ENCODE results near the gene STX7. TPM values are rescaled to one million over a fixed set of nuclear protein-coding genes. Genes with fewer than 3 reads are reported as not detected.

STX7 gene
- total and polyA plus RNA-seq, 9 donors: 21.3 to 57.2 (median 44.0) TPM

- TF ChIP-seq, protein P1, sequence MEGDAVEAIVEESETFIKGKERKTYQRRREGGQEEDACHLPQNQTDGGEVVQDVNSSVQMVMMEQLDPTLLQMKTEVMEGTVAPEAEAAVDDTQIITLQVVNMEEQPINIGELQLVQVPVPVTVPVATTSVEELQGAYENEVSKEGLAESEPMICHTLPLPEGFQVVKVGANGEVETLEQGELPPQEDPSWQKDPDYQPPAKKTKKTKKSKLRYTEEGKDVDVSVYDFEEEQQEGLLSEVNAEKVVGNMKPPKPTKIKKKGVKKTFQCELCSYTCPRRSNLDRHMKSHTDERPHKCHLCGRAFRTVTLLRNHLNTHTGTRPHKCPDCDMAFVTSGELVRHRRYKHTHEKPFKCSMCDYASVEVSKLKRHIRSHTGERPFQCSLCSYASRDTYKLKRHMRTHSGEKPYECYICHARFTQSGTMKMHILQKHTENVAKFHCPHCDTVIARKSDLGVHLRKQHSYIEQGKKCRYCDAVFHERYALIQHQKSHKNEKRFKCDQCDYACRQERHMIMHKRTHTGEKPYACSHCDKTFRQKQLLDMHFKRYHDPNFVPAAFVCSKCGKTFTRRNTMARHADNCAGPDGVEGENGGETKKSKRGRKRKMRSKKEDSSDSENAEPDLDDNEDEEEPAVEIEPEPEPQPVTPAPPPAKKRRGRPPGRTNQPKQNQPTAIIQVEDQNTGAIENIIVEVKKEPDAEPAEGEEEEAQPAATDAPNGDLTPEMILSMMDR (IDR thresholded peaks at IDR 0.05): no peak
- TF ChIP-seq POLR2A (IDR thresholded peaks at IDR 0.05) (no peak), EP300 (IDR thresholded peaks at IDR 0.05) (no peak)
- Histone ChIP-seq H3K27me3 (no peaks in the 10 kb centered on the region), H3K4me3 (no peak overlapping the region), H3K4me1 (ENCODE audit: insufficient read depth) (peaks cover 11% of the 10 kb centered on the region), H3K9me3 (no peaks in the 10 kb centered on the region), H3K27ac (no peak overlapping the region), H3K36me3 (no peaks in the 10 kb centered on the region)
- WGBS, 3 donors: 92 to 100% (median 94%) methylated on average over 1 of the region's 1 CpG
- intact Hi-C loops (cut with DNase I): no loop called here
- DNase-seq: no peak
Observed at GRCh38 chr6:132505158-132505557, 7.8 kb downstream of the STX7 start.

GRCh38 chr6:132504757-132505156 lies 8.2 kb downstream of the STX7 start:
- intact Hi-C loops (cut with DNase I): no loop called here
- Histone ChIP-seq H3K4me1 (ENCODE audit: insufficient read depth) (peaks cover 11% of the 10 kb centered on the region), H3K4me3 (no peak overlapping the region), H3K9me3 (no peaks in the 10 kb centered on the region), H3K27me3 (no peaks in the 10 kb centered on the region), H3K36me3 (no peaks in the 10 kb centered on the region), H3K27ac (no peak overlapping the region)
- DNase-seq: peak in 2 of 5 donors; percentile 23
- TF ChIP-seq POLR2A (IDR thresholded peaks at IDR 0.05) (no peak), EP300 (IDR thresholded peaks at IDR 0.05) (no peak)
- TF ChIP-seq, protein P1 (IDR thresholded peaks at IDR 0.05): no peak
- 58 to 66% (median 64%) methylated on average over 5 of the region's 5 CpGs for WGBS, 3 donors

DNA sequence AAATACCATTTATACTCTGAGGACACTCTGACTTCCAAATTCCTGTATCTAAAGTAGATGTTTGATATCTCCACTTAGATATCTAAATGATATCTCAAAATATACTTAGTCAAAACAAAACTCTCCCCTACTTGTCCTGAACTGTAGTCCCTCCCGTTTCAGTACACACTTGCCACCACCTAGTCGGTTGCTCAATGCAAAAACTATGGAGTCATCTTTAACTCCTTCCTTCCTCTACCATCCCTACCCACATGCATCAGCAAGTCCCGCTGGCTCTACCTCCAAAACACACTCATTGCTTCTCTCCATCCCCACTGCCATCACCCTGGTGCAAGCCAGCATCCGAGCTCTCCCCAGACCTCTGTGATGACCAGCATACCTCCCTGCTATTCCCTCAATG lies 13.2 kb downstream of the STX7 start:
- intact Hi-C loops (cut with DNase I): no loop called here
- no peaks in the 10 kb centered on the region for H3K9me3 ChIP-seq
- DNase-seq: no peak
- H3K4me3 ChIP-seq: no peak overlapping the region
- H3K4me1 ChIP-seq (ENCODE audit: insufficient read depth): peaks cover 4% of the 10 kb centered on the region
- TF ChIP-seq EP300 (IDR thresholded peaks at IDR 0.05) (no peak), POLR2A (IDR thresholded peaks at IDR 0.05) (no peak)
- TF ChIP-seq, protein P1 (IDR thresholded peaks at IDR 0.05): no peak
- WGBS, 3 donors: 63 to 69% (median 68%) methylated on average over 4 of the region's 4 CpGs
- no peak overlapping the region for H3K27ac ChIP-seq
- no peaks in the 10 kb centered on the region for H3K36me3 ChIP-seq
- no peaks in the 10 kb centered on the region for H3K27me3 ChIP-seq

- no peak for DNase-seq
- intact Hi-C loops (cut with DNase I): no loop called here
- no peaks in the 10 kb centered on the region for H3K4me1 ChIP-seq (ENCODE audit: insufficient read depth)
- no peak overlapping the region for H3K27ac ChIP-seq
- H3K4me3 ChIP-seq: no peak overlapping the region
- H3K27me3 ChIP-seq: no peaks in the 10 kb centered on the region
- WGBS, 3 donors: 89 to 96% (median 96%) methylated on average over 3 of the region's 3 CpGs
- no peaks in the 10 kb centered on the region for H3K36me3 ChIP-seq
- TF ChIP-seq EP300 (IDR thresholded peaks at IDR 0.05): no peak
- TF ChIP-seq, protein P1 (IDR thresholded peaks at IDR 0.05): no peak
- H3K9me3 ChIP-seq: no peaks in the 10 kb centered on the region
Observed at GRCh38 chr6:132498638-132499037, 14.3 kb downstream of the STX7 start.
